SH-SY5Y (cell line): Measurements from ENCODE around the gene CCR4.

Experiments used
- GATA2 ChIP-seq: IDR thresholded peaks from 2 replicates; pipeline ENCODE4 v1.6.1; 2011; ENCODE audit warnings: mild to moderate bottlenecking, low read depth, low read length
- GATA3 ChIP-seq: IDR thresholded peaks from 2 replicates; pipeline ENCODE4 v1.6.1; 2011; ENCODE audit warnings: low read depth, mild to moderate bottlenecking, low read length, moderate library complexity

DNA sequence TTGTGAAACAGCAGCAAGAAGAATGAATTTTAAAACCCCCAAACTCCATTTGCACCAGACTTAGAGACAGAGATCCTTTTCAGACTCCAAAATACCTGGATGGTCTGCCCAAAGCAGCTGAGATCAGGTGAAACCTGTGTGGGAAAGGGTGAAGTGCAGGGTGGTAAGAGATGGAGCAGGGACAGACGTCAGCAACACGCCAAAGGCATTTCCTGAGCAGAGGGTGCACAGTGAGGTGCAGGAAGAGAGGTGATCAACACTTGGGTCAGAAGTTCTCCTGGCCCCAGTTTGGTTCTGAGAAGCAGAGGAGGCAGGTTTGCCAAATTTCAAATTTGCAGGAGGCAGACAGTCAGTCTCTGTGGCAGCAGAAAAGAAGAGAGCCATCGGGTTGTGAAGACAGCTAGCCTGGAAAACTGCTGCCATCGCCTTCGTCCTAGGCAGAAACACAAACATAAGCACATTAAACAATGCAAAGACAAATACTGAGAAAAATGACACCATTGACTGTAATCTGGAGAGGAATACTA, 9.8 kb downstream of the CCR4 start:
- TF ChIP-seq GATA2 (no peak), GATA3 (no peak)
